Spinal cord (tissue), 10 donors: ENCODE results near the gene ALS2CL. TPM values are rescaled to one million over a fixed set of nuclear protein-coding genes. Genes with fewer than 3 reads are reported as not detected.

ENCODE experiments used
- DNase-seq, 6 donors: peaks; one replicate each; pipeline versions ENCODE4 v3.0.0 to v3.0.0-alpha.2; 2013 to 2015; ENCODE audit warnings: low spot score in 6 of 6, low read depth in 4 of 6
- H3K27ac ChIP-seq: one replicate; pipeline ENCODE4 v1.5.1; 2013; ENCODE audit warnings: low read depth, low read length, control low read depth
- H3K27me3 ChIP-seq: one replicate; pipeline ENCODE4 v1.6.1; 2013; ENCODE audit warnings: low read length; ENCODE audit not compliant: control insufficient read depth, insufficient read depth
- H3K36me3 ChIP-seq: one replicate; pipeline ENCODE4 v1.6.1; 2013; ENCODE audit warnings: low read length; ENCODE audit not compliant: control insufficient read depth, insufficient read depth
- H3K4me1 ChIP-seq: one replicate; pipeline ENCODE4 v1.6.1; 2013; ENCODE audit warnings: low read length; ENCODE audit not compliant: control insufficient read depth, insufficient read depth
- H3K4me3 ChIP-seq: one replicate; pipeline ENCODE4 v1.5.1; 2013; ENCODE audit warnings: low read depth, low read length, control low read depth
- H3K9me3 ChIP-seq: one replicate; pipeline ENCODE4 v1.6.1; 2013; ENCODE audit warnings: low read length; ENCODE audit not compliant: control insufficient read depth, insufficient read depth
- WGBS: methylation state at CpG from one replicate; pipeline ENCODE4 v1.1.5; 2013; ENCODE audit warnings: missing lambda C conversion rate; ENCODE audit not compliant: insufficient coverage; 5-methylcytosine and 5-hydroxymethylcytosine counted together
- polyA plus RNA-seq, 2 donors: library from polyadenylated mRNA; unstranded; fragments of 120-200 nt; gene quantifications; one replicate each; pipeline ENCODE4 v1.2.1, GENCODE V29; 2013; ENCODE audit not compliant: insufficient read length in 2 of 2
- small RNA-seq: library from RNA; depleted of rRNA; stranded (forward); fragments of <200 nt; gene quantifications from one replicate; pipeline ENCODE3, GENCODE V24; 2014; ENCODE audit warnings: low replicate concordance
- total RNA-seq, 2 donors: library from RNA; depleted of rRNA in 1 of 2; stranded (reverse); fragments of 120-200 nt in 1 of 2; fragments of >200 nt in 1 of 2; gene quantifications; one replicate each; pipeline versions ENCODE4 v1.2.3 to v1.2.4, GENCODE V29; 2013 to 2014
- donor health status: healthy.

Gene ALS2CL
- total and polyA plus RNA-seq, 4 donors, result 5.3 to 8.3 (median 5.9) TPM

- no peaks in the 10 kb centered on the region for H3K9me3 ChIP-seq
- DNase-seq, result no peak
- no CpG with 5 or more reads among the region's 2 CpGs for WGBS
- no peak overlapping the region for H3K4me3 ChIP-seq
- peaks cover 12% of the 10 kb centered on the region for H3K4me1 ChIP-seq
- H3K27ac ChIP-seq, result no peak overlapping the region
- H3K27me3 ChIP-seq, result peaks cover 2% of the 10 kb centered on the region
- H3K36me3 ChIP-seq, result no peaks in the 10 kb centered on the region
Measured at GRCh38 chr3:46624533-46624932, 68.9 kb downstream of the ALS2CL start.

GRCh38 chr3:46619845-46620778 is 73.4 kb downstream of the ALS2CL start:
- H3K27ac ChIP-seq, result no peak overlapping the region
- H3K4me1 ChIP-seq, result peaks cover 4% of the 10 kb centered on the region
- DNase-seq, result no peak
- 75% methylated on average over 2 of the region's 8 CpGs for WGBS
- no peaks in the 10 kb centered on the region for H3K9me3 ChIP-seq
- no peaks in the 10 kb centered on the region for H3K36me3 ChIP-seq
- peaks cover 5% of the 10 kb centered on the region for H3K27me3 ChIP-seq
- no peak overlapping the region for H3K4me3 ChIP-seq

Small RNAs within 50 kb of the gene (small RNA-seq; reads per million reads assigned to genes)
- not detected for gene RF00591

Other genes with a start within 250 kb of the ALS2CL start
- 10 to 100 TPM in 1 of 2 donors, 1 to 10 TPM in 1; 1.4 to 62.3 TPM for gene LTF, start 228.8 kb downstream of the ALS2CL start, total RNA-seq
- gene LTF, start 228.8 kb downstream of the ALS2CL start, polyA plus RNA-seq, result under 1 TPM; 0.47 to 0.49 TPM
- not detected for gene RTP3, start 195.7 kb downstream of the ALS2CL start, total RNA-seq
- not detected for gene RTP3, start 195.7 kb downstream of the ALS2CL start, polyA plus RNA-seq
- 1 to 10 TPM; 1.4 to 4.6 TPM for gene LRRC2, start 127.4 kb downstream of the ALS2CL start, total RNA-seq
- 1 to 10 TPM; 2.5 to 3.3 TPM for gene LRRC2, start 127.4 kb downstream of the ALS2CL start, polyA plus RNA-seq
- not detected for gene FAM240A, start 81.2 kb downstream of the ALS2CL start, total RNA-seq
- gene FAM240A, start 81.2 kb downstream of the ALS2CL start, polyA plus RNA-seq, result not detected
- gene TMIE, start 7.7 kb upstream of the ALS2CL start, total RNA-seq, result 1 to 10 TPM; 1.5 to 1.8 TPM
- 1 to 10 TPM; 6.2 to 6.8 TPM for gene TMIE, start 7.7 kb upstream of the ALS2CL start, polyA plus RNA-seq
- gene PRSS50, start 24.2 kb upstream of the ALS2CL start, total RNA-seq, result under 1 TPM in 1 of 2 donors, not detected in 1; 0.50 TPM
- under 1 TPM; 0.33 to 0.59 TPM for gene PRSS50, start 24.2 kb upstream of the ALS2CL start, polyA plus RNA-seq
- gene MYL3, start 169.8 kb upstream of the ALS2CL start, total RNA-seq, result 1 to 10 TPM; 2.2 to 5.8 TPM
- gene MYL3, start 169.8 kb upstream of the ALS2CL start, polyA plus RNA-seq, result 1 to 10 TPM; 2.2 to 2.5 TPM
- 10 to 100 TPM in 1 of 2 donors, 1 to 10 TPM in 1; 7.8 to 25.0 TPM for gene PTH1R, start 184.0 kb upstream of the ALS2CL start, total RNA-seq
- 10 to 100 TPM; 12.0 to 14.0 TPM for gene PTH1R, start 184.0 kb upstream of the ALS2CL start, polyA plus RNA-seq